IMR-90 (cell line): ENCODE data around the gene ANAPC5. TPM values are rescaled to one million over a fixed set of nuclear protein-coding genes. Genes with fewer than 3 reads are reported as not detected.

ENCODE experiments used
- ATAC-seq: fragments of 200-7000 bp; cut with Tn5 transposase; 2 replicates; pipeline ENCODE4 v1.9.1; 2020; ENCODE audit warnings: low read depth, mild to moderate bottlenecking, moderate library complexity
- BruUV-seq: library from RNA; stranded (reverse); fragments of 400-500 nt; replicated peaks from 2 replicates; lab custom pipeline; 2021; lab: Mats Ljungman, UMichigan
- CTCF ChIA-PET: fragments of 300-600 bp; formaldehyde crosslinking; extraction: SDS; loops from one replicate; lab custom pipeline; 2021; ENCODE audit warnings: antibody characterized with exemption; lab: Yijun Ruan, JAX
- POLR2A ChIA-PET: fragments of 300-600 bp; sonication (Branson Sonifier 250); formaldehyde crosslinking; loops from one replicate; lab custom pipeline; 2022; ENCODE audit warnings: antibody characterized with exemption; ENCODE audit not compliant: unreplicated experiment; lab: Charles Lee
- DNase-seq: peaks from one replicate; pipeline ENCODE4 v3.0.0; 2013
- H2AFZ ChIP-seq: replicated peaks from 2 replicates; pipeline ENCODE3; 2013; ENCODE audit warnings: low read length, mild to moderate bottlenecking; ENCODE audit not compliant: poor library complexity
- H2AK5ac ChIP-seq: 2 replicates; pipeline ENCODE4 v1.6.1; 2013; ENCODE audit warnings: low read depth, low read length, inconsistent platforms
- H2AK9ac ChIP-seq: replicated peaks from 2 replicates; pipeline ENCODE3; 2013; ENCODE audit warnings: mild to moderate bottlenecking, low read depth, low read length, moderate library complexity; ENCODE audit not compliant: poor library complexity
- H2BK120ac ChIP-seq: 2 replicates; pipeline ENCODE4 v1.6.1; 2013; ENCODE audit warnings: low read depth, low read length, inconsistent platforms
- H2BK15ac ChIP-seq: 3 replicates; pipeline ENCODE4 v1.6.1; 2013; ENCODE audit warnings: low read depth, low read length, inconsistent platforms
- H2BK20ac ChIP-seq: 2 replicates; pipeline ENCODE4 v1.6.1; 2013; ENCODE audit warnings: low read depth, mild to moderate bottlenecking, inconsistent platforms, low read length, moderate library complexity
- H2BK5ac ChIP-seq: 2 replicates; pipeline ENCODE4 v1.6.1; 2013; ENCODE audit warnings: mild to moderate bottlenecking, low read depth, low read length, inconsistent platforms; ENCODE audit not compliant: poor library complexity, severe bottlenecking
- H3K14ac ChIP-seq: replicated peaks from 2 replicates; pipeline ENCODE4 v1.6.1; 2013; ENCODE audit warnings: low read depth, low read length, inconsistent platforms
- H3K18ac ChIP-seq: 2 replicates; pipeline ENCODE4 v1.6.1; 2013; ENCODE audit warnings: low read depth, low read length, control low read depth
- H3K23ac ChIP-seq: 2 replicates; pipeline ENCODE4 v1.6.1; 2013; ENCODE audit warnings: low read depth, low read length, inconsistent platforms
- H3K27ac ChIP-seq: 2 replicates; pipeline ENCODE4 v1.5.1; 2013; ENCODE audit warnings: mild to moderate bottlenecking, control low read depth, low read length; ENCODE audit not compliant: insufficient read depth
- H3K27me3 ChIP-seq: 2 replicates; pipeline ENCODE4 v1.6.1; 2013; ENCODE audit warnings: low read length; ENCODE audit not compliant: control insufficient read depth, insufficient read depth
- H3K36me3 ChIP-seq: 2 replicates; pipeline ENCODE4 v1.6.1; 2013; ENCODE audit warnings: low read length, mixed read lengths; ENCODE audit not compliant: control insufficient read depth, insufficient read depth
- H3K4ac ChIP-seq: 2 replicates; pipeline ENCODE4 v1.6.1; 2013; ENCODE audit warnings: low read depth, low read length, inconsistent platforms
- H3K4me1 ChIP-seq: 2 replicates; pipeline ENCODE4 v1.6.1; 2013; ENCODE audit warnings: low read length, mixed read lengths; ENCODE audit not compliant: control insufficient read depth, insufficient read depth
- H3K4me2 ChIP-seq: 2 replicates; pipeline ENCODE4 v1.6.1; 2013; ENCODE audit warnings: low read depth, mild to moderate bottlenecking, control low read depth, low read length, moderate library complexity
- H3K4me3 ChIP-seq: 2 replicates; pipeline ENCODE4 v1.5.1; 2013; ENCODE audit warnings: low read depth, mild to moderate bottlenecking, control low read depth, low read length, moderate library complexity; ENCODE audit not compliant: insufficient read depth
- H3K56ac ChIP-seq: 2 replicates; pipeline ENCODE4 v1.6.1; 2013; ENCODE audit warnings: low read length, inconsistent platforms; ENCODE audit not compliant: insufficient read depth; ENCODE audit errors: extremely low read depth
- H3K79me1 ChIP-seq, 2 experiments: 2 replicates each; pipeline ENCODE4 v1.6.1; 2013; ENCODE audit warnings: low read length in 2 of 2, inconsistent platforms in 1 of 2, low read depth in 1 of 2
- H3K9ac ChIP-seq: 2 replicates; pipeline ENCODE4 v1.6.1; 2013; ENCODE audit warnings: low read depth, low read length, control low read depth
- H3K9me1 ChIP-seq: 2 replicates; pipeline ENCODE4 v1.6.1; 2013; ENCODE audit warnings: low read length, inconsistent platforms; ENCODE audit not compliant: insufficient read depth
- H3K9me3 ChIP-seq: 2 replicates; pipeline ENCODE4 v1.6.1; 2013; ENCODE audit warnings: low read length; ENCODE audit not compliant: control insufficient read depth, insufficient read depth
- H4K20me1 ChIP-seq: 2 replicates; pipeline ENCODE4 v1.6.1; 2013; ENCODE audit warnings: low read length, inconsistent platforms; ENCODE audit not compliant: insufficient read depth
- H4K5ac ChIP-seq: 2 replicates; pipeline ENCODE4 v1.6.1; 2013; ENCODE audit warnings: mild to moderate bottlenecking, low read depth, low read length, control low read depth
- H4K8ac ChIP-seq, 2 experiments: 2 replicates each; pipeline ENCODE4 v1.6.1; 2013; ENCODE audit warnings: low read depth in 2 of 2, low read length in 2 of 2, control low read depth in 1 of 2, inconsistent platforms in 1 of 2
- H4K91ac ChIP-seq: 2 replicates; pipeline ENCODE4 v1.6.1; 2013; ENCODE audit warnings: low read depth, low read length, inconsistent platforms; ENCODE audit not compliant: insufficient read depth
- BHLHE40 ChIP-seq: fragments of 150-350 bp; IDR thresholded peaks from 2 replicates; pipeline ENCODE4 v1.6.1; 2016; ENCODE audit warnings: mild to moderate bottlenecking, low read depth, low read length
- CTCF ChIP-seq: conservative IDR thresholded peaks from 2 replicates; pipeline ENCODE4 v1.5.1; 2012; ENCODE audit warnings: mild to moderate bottlenecking, low read depth, low read length, improper control_type of control experiment
- MAFK ChIP-seq: IDR thresholded peaks from 2 replicates; pipeline ENCODE4 v1.6.1; 2012; ENCODE audit warnings: low read depth, low read length, improper control_type of control experiment
- POLR2A ChIP-seq: IDR thresholded peaks from 2 replicates; pipeline ENCODE4 v1.6.1; 2012; ENCODE audit warnings: mild to moderate bottlenecking, low read depth, low read length
- RCOR1 ChIP-seq: IDR thresholded peaks from 2 replicates; pipeline ENCODE4 v1.6.1; 2012; ENCODE audit warnings: mild to moderate bottlenecking, low read length, improper control_type of control experiment; ENCODE audit not compliant: insufficient replicate concordance
- RFX5 ChIP-seq: IDR thresholded peaks from 2 replicates; pipeline ENCODE4 v1.8.0; 2012; ENCODE audit warnings: low read depth, mild to moderate bottlenecking, low read length, moderate library complexity
- WGBS, 2 experiments: methylation state at CpG; one replicate each; pipeline versions ENCODE4 v1.1.5 to v1.1.7; 2013; ENCODE audit warnings: missing lambda C conversion rate in 2 of 2; ENCODE audit not compliant: insufficient read length in 1 of 2; ENCODE audit errors: extremely low coverage in 2 of 2; 5-methylcytosine and 5-hydroxymethylcytosine counted together
- dilution Hi-C: fragments of 300-500 bp; cut with HindIII; formaldehyde crosslinking; loops from one replicate; pipeline ENCODE4 v1.14.3; 2018; ENCODE audit warnings: low sequenced_read_pairs; ENCODE audit not compliant: unreplicated experiment
- in situ Hi-C: fragments of 300-500 bp; cut with MboI; formaldehyde crosslinking; loops from 3 replicates; pipeline ENCODE4 v1.14.3; 2019; ENCODE audit warnings: low sequenced_read_pairs, inconsistent platforms, mixed read lengths
- intact Hi-C: fragments of 100-400 bp; cut with micrococcal nuclease; formaldehyde crosslinking; loops from 2 replicates; pipeline ENCODE4 v1.10.0; 2022
- polyA plus RNA-seq, 3 experiments: library from polyadenylated mRNA; depleted of rRNA; stranded (reverse); fragments of >200 nt; gene quantifications; 2 replicates each; pipeline ENCODE4 v1.2.3, GENCODE V29; 2012; ENCODE audit warnings: low replicate concordance in 1 of 3
- total RNA-seq: library from RNA; depleted of rRNA; stranded (reverse); fragments of >200 nt; gene quantifications from 2 replicates; pipeline ENCODE4 v1.2.3, GENCODE V29; 2012

The ANAPC5 gene
- total and polyA plus RNA-seq, 2 of the 4 experiments (the other 2 are of a cell fraction) = 157 to 211 TPM

- WGBS, 2 experiments = no CpG with 5 or more reads among the region's 9 CpGs
- in situ Hi-C loops = no loop called here
- Histone ChIP-seq H4K20me1 (peaks cover 30% of the 10 kb centered on the region), H2AFZ (no peak overlapping the region), H2BK20ac (no peak overlapping the region), H3K9me3 (no peaks in the 10 kb centered on the region), H2BK120ac (no peak overlapping the region), H3K9ac (no peak overlapping the region), H4K8ac (no peak overlapping the region), H2AK5ac (no peak overlapping the region), H3K4me1 (peaks cover 10% of the 10 kb centered on the region; the same call in 1 of the 2 replicates), H3K9me1 (peaks cover 5% of the 10 kb centered on the region), H3K23ac (no peak overlapping the region), H3K79me1 (peaks cover 23 to 75% of the 10 kb centered on the region in 2 experiments), H4K91ac (no peak overlapping the region), H3K14ac (no peak overlapping the region), H3K36me3 (no peaks in the 10 kb centered on the region; the same call in 1 of the 2 replicates), H4K5ac (no peak overlapping the region), H2BK15ac (no peak overlapping the region), H3K18ac (no peak overlapping the region), H2AK9ac (no peak overlapping the region), H3K4me3 (no peak overlapping the region), H2BK5ac (no peak overlapping the region), H3K4me2 (no peak overlapping the region), H3K27ac (no peak overlapping the region), H3K27me3 (no peaks in the 10 kb centered on the region), H3K56ac (no peak overlapping the region), H3K4ac (no peak overlapping the region)
- intact Hi-C loops = no loop called here
- TF ChIP-seq POLR2A (no peak), CTCF (no peak), BHLHE40 (no peak), RCOR1 (no peak), RFX5 (no peak), MAFK (no peak)
- ATAC-seq (no peak), DNase-seq (no peak)
- ChIA-PET CTCF (no interaction called here), POLR2A (no interaction called here)
- no TSS peak for BruUV-seq
- dilution Hi-C loops = no loop called here
Measured at GRCh38 chr12:121288986-121289385, 63.2 kb downstream of the ANAPC5 start.
